Omental fat pad (tissue), 4 donors: ENCODE results near the gene TRIM14. TPM values are rescaled to one million over a fixed set of nuclear protein-coding genes. Genes with fewer than 3 reads are reported as not detected.
"Not testable (repeated sequence)": the region's sequence is repeated elsewhere in the genome, so short reads cannot be mapped to it uniquely, and the experiment has no call there.

ENCODE experiments used
- ATAC-seq: fragments of 150-250 bp; one replicate; pipeline ENCODE4 v1.9.1; 2016; ENCODE audit warnings: mild to moderate bottlenecking, moderate library complexity; ENCODE audit not compliant: low FRiP score
- DNase-seq: peaks from one replicate; pipeline ENCODE4 v3.0.0-alpha.2; 2019; ENCODE audit warnings: low spot score
- CTCF ChIP-seq, 3 donors: fragments of 450-650 bp; IDR thresholded peaks; one replicate each; pipeline ENCODE4 v1.5.1; 2016 to 2017; ENCODE audit warnings: antibody characterized with exemption in 3 of 3, mild to moderate bottlenecking in 3 of 3, moderate library complexity in 2 of 3
- small RNA-seq: library from RNA; depleted of rRNA; stranded (forward); fragments of <200 nt; gene quantifications from one replicate; pipeline ENCODE3, GENCODE V24; 2016
- total RNA-seq, 4 donors: library from RNA; depleted of rRNA; stranded (reverse); fragments of >200 nt; gene quantifications; one replicate each; pipeline ENCODE4 v1.1.0, GENCODE V29; 2016

TRIM14 gene
- total RNA-seq, 4 donors from 2014 or later: 11.7 to 25.4 (median 17.0) TPM

GRCh38 chr9:98022447-98022846 lies 96.6 kb downstream of the TRIM14 start:
- ATAC-seq (no peak), DNase-seq (no peak)
- TF ChIP-seq CTCF (IDR thresholded peaks at IDR 0.05): no peak

- DNase-seq: no peak
- TF ChIP-seq CTCF (IDR thresholded peaks at IDR 0.05): no peak
- no peak for ATAC-seq
Measured at GRCh38 chr9:98021306-98022040, 97.5 kb downstream of the TRIM14 start.

- TF ChIP-seq CTCF (IDR thresholded peaks at IDR 0.05): no peak
- DNase-seq (no peak), ATAC-seq (no peak)
Measured at GRCh38 chr9:98020476-98021145, 98.4 kb downstream of the TRIM14 start.

- not testable (repeated sequence) for DNase-seq
Measured at GRCh38 chr9:98019869-98020268, 99.2 kb downstream of the TRIM14 start.

More at GRCh38 chr9:98019869-98020268, 99.2 kb downstream of the TRIM14 start:
- ATAC-seq: not testable (repeated sequence)

Small RNA genes lying within 50 kb of the gene (small RNA-seq; reads per million reads assigned to genes)
- gene RF00017 (not detected), gene RNU6-918P (not detected)

Other genes starting within 250 kb of the TRIM14 start
- gene TRMO, start 196.7 kb downstream of the TRIM14 start, total RNA-seq: 10 to 100 TPM; 22.3 to 31.2 (median 24.3) TPM
- 1 to 10 TPM in 1 of 4 donors, under 1 TPM in 2, not detected in 1; 0.19 to 1.1 (median 0.44) TPM for gene HEMGN, start 181.1 kb downstream of the TRIM14 start, total RNA-seq
- gene ANP32B, start 135.9 kb downstream of the TRIM14 start, total RNA-seq: 10 to 100 TPM; 28.5 to 49.0 (median 48.5) TPM
- gene NANS, start 62.5 kb downstream of the TRIM14 start, total RNA-seq: 100 to 1,000 TPM in 1 of 4 donors, 10 to 100 TPM in 3; 57.1 to 104 (median 60.4) TPM
- gene CORO2A, start 73.4 kb upstream of the TRIM14 start, total RNA-seq: 1 to 10 TPM in 3 of 4 donors, under 1 TPM in 1; 0.56 to 4.4 (median 2.9) TPM
- gene TBC1D2, start 136.4 kb upstream of the TRIM14 start, total RNA-seq: 10 to 100 TPM in 2 of 4 donors, 1 to 10 TPM in 2; 7.6 to 37.9 (median 12.4) TPM